HCT116 (cell line): ENCODE measurements around the gene METTL22. TPM values are rescaled to one million over a fixed set of nuclear protein-coding genes. Genes with fewer than 3 reads are reported as not detected.

ENCODE experiments used
- ATAC-seq: fragments of 200-7000 bp; cut with Tn5 transposase; 2 replicates; pipeline ENCODE4 v1.9.1; 2020; ENCODE audit warnings: mild to moderate bottlenecking, moderate library complexity
- BruUV-seq: library from RNA; stranded (reverse); fragments of 400-500 nt; replicated peaks from 2 replicates; lab custom pipeline; 2021; lab: Mats Ljungman, UMichigan
- CTCF ChIA-PET: fragments of 300-600 bp; sonication (Branson Sonifier 250); formaldehyde crosslinking; loops from one replicate; lab custom pipeline; 2021; ENCODE audit warnings: antibody characterized with exemption; lab: Charles Lee
- POLR2A ChIA-PET: fragments of 300-600, 350-600 bp; sonication (Branson Sonifier 250); formaldehyde crosslinking; loops from one replicate; lab custom pipeline; 2021; ENCODE audit warnings: antibody characterized with exemption; lab: Charles Lee
- RAD21 ChIA-PET, 2 experiments: fragments of 300-600 bp; sonication (Branson Sonifier 250); formaldehyde crosslinking; loops; one replicate each; lab custom pipeline; 2023; ENCODE audit warnings: low total read pairs in 2 of 2; ENCODE audit not compliant: uncharacterized antibody in 2 of 2, unreplicated experiment in 2 of 2, low non-redundant PET in 1 of 2; lab: Charles Lee
- DNase-seq: peaks from one replicate; pipeline ENCODE4 v3.0.0-alpha.2; 2010; ENCODE audit warnings: low read depth, low spot score
- H2AFZ ChIP-seq: fragments of 200-600 bp; shearing (Covaris generic), sonication (generic); 2 replicates; pipeline ENCODE4 v1.6.1; 2017; ENCODE audit warnings: low read depth, mixed run types, mixed read lengths, antibody characterized with exemption, low read length; ENCODE audit not compliant: poor library complexity, severe bottlenecking
- H3K27ac ChIP-seq: 2 replicates; pipeline ENCODE4 v1.5.1; 2012; ENCODE audit warnings: low read depth, low read length
- H3K27me3 ChIP-seq: fragments of 200-600 bp; sonication (generic); 2 replicates; pipeline ENCODE4 v1.6.1; 2016; ENCODE audit warnings: mixed run types, low read length, mixed read lengths; ENCODE audit not compliant: insufficient read depth
- H3K36me3 ChIP-seq, 2 experiments: fragments of 200-500 bp in 1 of 2; fragments of 200-600 bp in 1 of 2; sonication (Bioruptor generic) in 1 of 2; sonication (generic) in 1 of 2; 2 replicates each; pipeline versions ENCODE4 v1.5.1 to v1.6.1; 2014 to 2016; ENCODE audit warnings: low read length in 2 of 2, inconsistent platforms in 1 of 2, mixed read lengths in 1 of 2, mixed run types in 1 of 2; ENCODE audit not compliant: insufficient read depth in 2 of 2, control insufficient read depth in 1 of 2
- H3K4me1 ChIP-seq, 2 experiments: fragments of 200-600 bp in 1 of 2; sonication (generic) in 1 of 2; 2 replicates each; pipeline versions ENCODE4 v1.5.1 to v1.6.1; 2012 to 2017; ENCODE audit warnings: low read length in 2 of 2, inconsistent platforms in 1 of 2, mild to moderate bottlenecking in 1 of 2, mixed read lengths in 1 of 2, mixed run types in 1 of 2, moderate library complexity in 1 of 2; ENCODE audit not compliant: insufficient read depth in 2 of 2, control insufficient read depth in 1 of 2
- H3K4me2 ChIP-seq: fragments of 200-600 bp; sonication (generic); 2 replicates; pipeline ENCODE4 v1.6.1; 2017; ENCODE audit warnings: mixed run types, low read length, mixed read lengths
- H3K4me3 ChIP-seq, 2 experiments: fragments of 200-600 bp in 1 of 2; sonication (generic) in 1 of 2; replicated peaks in 1 of 2; 2 replicates each; pipeline ENCODE4 v1.5.1; 2011 to 2016; ENCODE audit warnings: low read length in 2 of 2, control low read depth in 1 of 2, low read depth in 1 of 2, mild to moderate bottlenecking in 1 of 2, mixed read lengths in 1 of 2, mixed run types in 1 of 2
- H3K79me2 ChIP-seq: fragments of 200-600 bp; sonication (generic); 2 replicates; pipeline ENCODE4 v1.6.1; 2017; ENCODE audit warnings: mild to moderate bottlenecking, mixed run types, low read length, moderate library complexity, mixed read lengths; ENCODE audit not compliant: insufficient read depth
- H3K9ac ChIP-seq: fragments of 200-600 bp; sonication (generic); 2 replicates; pipeline ENCODE4 v1.6.1; 2016; ENCODE audit warnings: low read length, mixed read lengths
- H3K9me2 ChIP-seq: fragments of 200-600 bp; sonication (generic), shearing (Covaris generic); 2 replicates; pipeline ENCODE4 v1.6.1; 2017; ENCODE audit warnings: mixed run types, mild to moderate bottlenecking, moderate library complexity; ENCODE audit not compliant: insufficient read depth
- H3K9me3 ChIP-seq, 2 experiments: fragments of 200-500 bp in 1 of 2; fragments of 200-600 bp in 1 of 2; sonication (Bioruptor generic) in 1 of 2; sonication (generic) in 1 of 2; 2 replicates each; pipeline ENCODE4 v1.6.1; 2014 to 2017; ENCODE audit warnings: low read length in 2 of 2, mixed read lengths in 2 of 2, inconsistent platforms in 1 of 2, low read depth in 1 of 2, mild to moderate bottlenecking in 1 of 2, mixed run types in 1 of 2, moderate library complexity in 1 of 2; ENCODE audit not compliant: control insufficient read depth in 1 of 2, insufficient read depth in 1 of 2
- H4K20me1 ChIP-seq: fragments of 200-600 bp; sonication (generic), shearing (Covaris generic); 2 replicates; pipeline ENCODE4 v1.6.1; 2017; ENCODE audit warnings: mixed run types, mild to moderate bottlenecking, moderate library complexity; ENCODE audit not compliant: insufficient read depth
- CEBPB ChIP-seq: IDR thresholded peaks from 2 replicates; pipeline ENCODE4 v1.6.1; 2012; ENCODE audit warnings: low read depth
- EZH2phosphoT487 ChIP-seq: fragments of 200-600 bp; IDR thresholded peaks from 2 replicates; pipeline ENCODE4 v1.6.1; 2018; ENCODE audit warnings: antibody characterized with exemption, borderline replicate concordance
- FOSL1 ChIP-seq: IDR thresholded peaks from 2 replicates; pipeline ENCODE4 v1.6.1; 2012; ENCODE audit warnings: low read depth
- SIN3A ChIP-seq: IDR thresholded peaks from 2 replicates; pipeline ENCODE4 v1.6.1; 2012; ENCODE audit warnings: low read depth
- SP1 ChIP-seq: IDR thresholded peaks from 2 replicates; pipeline ENCODE4 v1.6.1; 2012; ENCODE audit warnings: low read depth
- SRF ChIP-seq: IDR thresholded peaks from 2 replicates; pipeline ENCODE4 v1.6.1; 2012; ENCODE audit warnings: low read depth
- ZBTB33 ChIP-seq: IDR thresholded peaks from 2 replicates; pipeline ENCODE4 v1.6.1; 2011; ENCODE audit warnings: mild to moderate bottlenecking, low read length, moderate library complexity; ENCODE audit not compliant: insufficient replicate concordance; ENCODE audit errors: extremely low read depth
- intact Hi-C: fragments of 100-400 bp; cut with micrococcal nuclease; formaldehyde crosslinking; loops from 2 replicates; pipeline ENCODE4 v1.10.0; 2022
- total RNA-seq: library from RNA; stranded (reverse); gene quantifications from one replicate; pipeline ENCODE4 v1.2.1, GENCODE V29; 2021; ENCODE audit not compliant: unreplicated experiment

Gene METTL22
- total RNA-seq, 1 experiment from 2014 or later: 33.3 TPM

DNA sequence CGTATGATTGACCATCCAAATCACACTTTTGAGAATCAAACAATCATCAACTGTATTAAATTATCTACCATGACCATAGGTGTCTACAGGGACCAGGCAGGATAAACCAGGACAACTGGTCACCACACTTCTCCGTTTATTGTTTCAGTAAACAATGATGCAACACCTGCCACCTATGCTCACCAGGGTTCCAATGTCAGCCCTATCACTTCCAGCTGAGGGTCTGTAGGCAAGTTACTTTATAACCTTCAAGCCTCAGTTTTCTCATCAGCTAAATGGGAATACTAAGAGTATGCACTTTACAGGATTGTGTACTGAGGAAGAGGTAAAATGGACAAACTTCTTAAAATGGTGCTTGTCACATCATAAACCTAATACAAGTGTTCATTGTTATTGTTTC lies 46.1 kb upstream of the METTL22 start:
- intact Hi-C loops: no loop called here
- no peaks in the 10 kb centered on the region for H3K9me3 ChIP-seq
- POLR2A ChIA-PET: no interaction called here

More for the DNA sequence above, 46.1 kb upstream of the METTL22 start:
- no peaks in the 10 kb centered on the region for H3K9me2 ChIP-seq
- H3K36me3 ChIP-seq: no peaks in the 10 kb centered on the region
- H3K4me1 ChIP-seq: no peaks in the 10 kb centered on the region
- H3K27ac ChIP-seq: no peak overlapping the region
- H3K4me3 ChIP-seq: no peak overlapping the region
- ATAC-seq (no peak), DNase-seq (no peak)
- no peak overlapping the region for H3K4me2 ChIP-seq
- H4K20me1 ChIP-seq: no peaks in the 10 kb centered on the region
- H2AFZ ChIP-seq: no peak overlapping the region
- H3K27me3 ChIP-seq: peaks cover 22% of the 10 kb centered on the region; the same call in 1 of the 2 replicates
- ChIA-PET CTCF (interaction anchor here (0.5 to 1.7 kb wide), 3 partner anchors 42 to 1942 kb away, joined by 3 to 4 read pairs (median 3); no protein-coding TSS in a partner anchor), RAD21 (no interaction called here)
- no peaks in the 10 kb centered on the region for H3K79me2 ChIP-seq
- H3K9ac ChIP-seq: no peak overlapping the region
- no TSS peak for BruUV-seq
- TF ChIP-seq EZH2phosphoT487 (no peak), CEBPB (no peak), SIN3A (no peak), ZBTB33 (no peak), SRF (no peak), SP1 (no peak), FOSL1 (no peak)
